Hematopoietic multipotent progenitor cell treated with erythropoietin and hydrocortisone succinate and interleukin-3 and kit ligand, for 17 days (in vitro differentiated cells): ENCODE measurements around the gene GZMB.
A peak's percentile ranks its signal among the peaks of the same experiment; 100 is the strongest.
"Not testable (repeated sequence)": the region's sequence is repeated elsewhere in the genome, so short reads cannot be mapped to it uniquely, and the experiment has no call there.

Experiments used
- DNase-seq: peaks from one replicate; pipeline ENCODE4 v3.0.0-alpha.2; 2015; ENCODE audit warnings: low spot score

The GZMB gene, protein sequence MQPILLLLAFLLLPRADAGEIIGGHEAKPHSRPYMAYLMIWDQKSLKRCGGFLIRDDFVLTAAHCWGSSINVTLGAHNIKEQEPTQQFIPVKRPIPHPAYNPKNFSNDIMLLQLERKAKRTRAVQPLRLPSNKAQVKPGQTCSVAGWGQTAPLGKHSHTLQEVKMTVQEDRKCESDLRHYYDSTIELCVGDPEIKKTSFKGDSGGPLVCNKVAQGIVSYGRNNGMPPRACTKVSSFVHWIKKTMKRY

DNA sequence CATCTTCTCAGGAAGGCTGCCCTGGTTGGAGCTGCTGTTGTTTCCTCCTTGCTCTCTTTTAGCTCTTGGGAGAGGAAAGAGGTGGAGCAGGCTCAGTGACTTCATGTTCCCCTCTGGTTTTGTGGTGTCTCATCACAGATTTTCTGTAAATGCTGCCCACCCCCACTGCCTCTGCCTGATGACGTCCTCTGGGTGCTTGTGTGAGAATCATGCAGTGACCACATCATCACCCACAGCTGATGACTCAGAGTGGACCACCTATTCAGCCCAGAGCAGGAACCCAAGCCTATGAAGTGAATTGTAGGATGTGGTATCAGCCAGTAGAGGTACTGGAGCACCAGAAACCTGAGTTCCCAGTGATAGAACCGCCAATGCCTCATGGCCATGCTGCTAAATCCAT is at the start of gene GZMB:
TSS of gene GZMB (minus strand) at position 33 of the 400 bp plus-strand sequence. CDS start at position 3, 30 bp downstream.
- DNase-seq: no peak

- no peak for DNase-seq
These were observed 47.1 kb upstream of the GZMB start for GRCh38 chr14:24681056-24681455.

DNA sequence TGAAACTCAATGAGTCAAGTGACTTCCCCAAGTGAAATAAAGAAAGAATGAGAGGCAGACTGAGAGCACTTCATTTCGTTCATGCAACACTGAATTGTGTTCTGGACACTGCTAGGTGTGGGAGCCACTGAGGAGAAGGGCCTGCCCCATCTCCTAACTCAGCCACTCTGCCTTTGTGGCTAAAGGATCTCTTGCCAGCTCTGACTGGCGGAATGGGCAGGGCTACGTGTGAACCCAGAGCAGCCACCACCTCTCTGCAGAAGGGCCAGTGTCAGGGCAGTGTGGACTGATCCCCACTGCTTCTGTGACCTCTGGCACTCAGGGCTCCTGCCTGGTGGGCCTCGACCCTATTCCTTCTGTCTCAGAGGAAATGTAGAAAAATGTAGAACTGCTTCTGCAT is 46.5 kb upstream of the GZMB start:
- DNase-seq: no peak

GRCh38 chr14:24679248-24679961 is 45.4 kb upstream of the GZMB start:
- DNase-seq: no peak

- peak; percentile 90 for DNase-seq
These were observed 44.8 kb upstream of the GZMB start for GRCh38 chr14:24678801-24679247.

DNA sequence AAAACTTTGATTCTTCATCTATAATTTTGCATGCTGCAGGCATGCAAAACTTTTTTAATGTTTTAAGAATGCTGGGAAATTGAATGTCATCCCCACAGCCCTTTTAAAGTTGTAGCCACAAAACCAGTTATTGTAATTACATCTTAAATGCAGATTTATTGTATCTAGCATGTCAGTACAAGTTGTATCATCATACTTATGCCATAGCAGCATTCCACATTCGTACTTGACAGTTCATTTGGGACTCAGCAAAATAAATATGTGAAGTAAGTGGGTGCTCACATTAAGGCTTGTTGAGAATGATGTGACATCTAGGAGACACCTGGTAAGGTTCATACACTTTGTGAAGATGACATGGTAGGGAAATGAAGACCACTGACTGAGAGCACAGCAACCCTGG is 44.0 kb upstream of the GZMB start:
- no peak for DNase-seq

DNA sequence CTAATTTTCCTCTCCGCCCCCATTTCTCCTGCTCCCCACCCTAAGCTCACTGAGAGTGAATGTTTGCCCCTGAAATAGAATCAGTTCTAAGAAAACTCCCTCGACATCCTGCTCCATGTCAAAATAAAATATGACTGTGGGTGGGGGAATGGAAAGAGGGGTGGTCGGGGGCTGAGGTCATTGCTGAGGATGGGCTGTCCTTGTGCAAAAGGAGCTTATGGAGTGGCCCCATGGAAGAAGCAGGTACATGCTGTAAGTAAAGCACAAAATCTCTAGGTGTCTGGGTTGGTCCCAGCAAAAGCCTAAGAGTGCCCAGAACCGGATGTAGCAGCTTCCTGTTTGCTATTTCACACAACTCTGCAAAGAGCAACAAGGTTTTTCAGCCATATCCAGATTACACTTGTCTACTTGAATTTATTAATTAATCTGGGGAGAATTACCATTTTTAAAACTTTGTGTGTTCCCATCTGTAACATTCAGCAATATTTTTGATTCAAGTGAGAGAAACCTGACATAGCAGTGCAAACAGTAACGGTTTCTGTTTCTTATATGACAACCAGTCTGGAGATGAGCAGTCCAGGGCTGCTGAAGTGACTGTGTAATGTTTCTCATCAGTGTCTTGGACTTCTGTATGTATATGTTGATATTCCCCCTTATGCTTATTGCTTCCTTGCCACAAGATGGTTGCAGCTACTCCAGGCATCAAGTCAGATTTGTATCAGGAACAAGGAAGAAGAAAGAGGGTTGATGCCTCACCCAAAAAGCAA is 40.4 kb upstream of the GZMB start:
- DNase-seq: no peak

- DNase-seq: no peak
These were observed 39.7 kb upstream of the GZMB start for GRCh38 chr14:24673534-24674203.

GRCh38 chr14:24673059-24673458 is 39.1 kb upstream of the GZMB start:
- DNase-seq: no peak

DNA sequence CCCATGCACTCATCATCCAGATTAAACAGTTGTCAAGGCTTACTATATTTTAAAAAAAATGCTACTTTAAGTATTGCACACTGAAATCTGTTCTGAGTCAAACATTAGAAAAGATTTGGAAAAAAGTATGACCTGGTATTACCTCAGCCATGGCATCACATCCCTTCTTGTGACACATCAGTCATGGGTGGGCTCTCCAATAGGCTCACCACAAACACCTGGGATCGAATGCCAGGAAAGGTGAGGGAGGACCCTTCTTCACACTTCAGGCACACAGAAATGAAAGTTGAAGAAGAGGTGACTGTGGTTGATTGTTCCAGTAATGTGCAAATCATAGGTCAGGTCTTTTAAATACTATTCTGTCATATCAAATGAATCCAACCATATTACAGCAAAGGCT is 36.6 kb upstream of the GZMB start:
- DNase-seq: no peak

- no peak for DNase-seq
These were observed 35.7 kb upstream of the GZMB start for GRCh38 chr14:24669651-24670050.

DNA sequence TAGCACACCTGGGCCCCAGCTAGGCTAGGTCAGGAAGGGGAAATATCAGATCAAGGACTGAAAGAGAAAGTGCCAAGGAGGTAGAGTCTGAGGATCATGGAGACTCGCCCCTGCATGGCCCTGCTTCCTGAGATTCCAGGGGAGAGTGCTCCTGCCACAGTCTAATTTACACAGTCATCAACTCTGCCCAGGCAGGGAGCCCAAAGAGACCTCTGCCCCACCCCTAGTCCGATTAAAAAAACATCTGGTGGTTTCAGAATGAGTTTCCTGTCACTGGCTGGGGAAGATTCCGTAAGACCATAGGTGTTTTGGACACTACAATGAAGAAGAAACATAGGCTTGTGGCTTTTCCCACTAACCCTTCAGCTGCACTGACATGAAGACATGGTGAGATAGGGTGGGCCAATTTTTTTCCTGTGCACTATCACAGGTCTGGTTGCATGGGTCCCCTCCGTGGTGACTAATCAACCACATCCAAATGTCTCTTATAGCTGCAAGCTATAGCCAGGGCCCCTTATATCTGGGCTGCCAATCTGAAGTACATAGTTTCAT is 31.5 kb upstream of the GZMB start:
- no peak for DNase-seq

- no peak for DNase-seq
These were observed 30.4 kb upstream of the GZMB start for GRCh38 chr14:24664366-24664765.

GRCh38 chr14:24662753-24663152 is 28.8 kb upstream of the GZMB start:
- no peak for DNase-seq

- DNase-seq: no peak
These were observed 26.1 kb upstream of the GZMB start for GRCh38 chr14:24659916-24660570.

DNA sequence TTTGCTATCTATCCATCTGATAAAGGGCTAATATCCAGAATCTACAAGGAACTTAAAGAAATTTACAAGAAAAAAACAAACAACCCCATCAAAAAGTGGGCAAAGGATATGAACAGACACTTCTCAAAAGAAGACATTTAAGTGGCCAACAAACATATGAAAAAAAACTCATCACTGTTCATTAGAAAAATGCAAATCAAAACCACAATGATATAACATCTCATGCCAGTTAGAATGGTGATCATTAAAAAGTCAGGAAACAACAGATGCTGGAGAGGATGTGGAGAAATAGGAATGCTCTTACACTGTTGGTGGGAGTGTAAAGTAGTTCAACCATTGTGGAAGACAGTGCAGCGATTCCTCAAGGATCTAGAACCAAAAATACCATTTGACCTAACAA is 14.4 kb upstream of the GZMB start:
- not testable (repeated sequence) for DNase-seq

DNA sequence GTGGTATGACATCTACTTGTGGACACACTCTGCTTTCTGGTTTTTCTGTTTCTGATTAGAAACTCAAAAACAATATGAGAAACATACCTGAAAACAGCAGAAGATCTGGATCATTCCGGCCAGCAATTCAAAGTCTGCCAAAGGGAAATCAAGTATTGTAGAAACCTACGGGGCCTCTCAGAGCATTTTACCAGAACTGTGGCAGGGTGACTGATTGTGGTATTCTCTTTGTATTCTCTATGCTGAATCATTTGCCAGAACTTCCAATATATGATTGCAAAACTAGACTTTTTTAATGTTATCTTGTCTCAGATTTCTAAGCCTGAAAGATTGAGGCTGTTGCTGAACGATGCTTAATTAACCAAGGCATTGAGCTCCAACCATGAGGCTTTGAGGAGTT is 5.9 kb upstream of the GZMB start:
- DNase-seq: no peak

DNA sequence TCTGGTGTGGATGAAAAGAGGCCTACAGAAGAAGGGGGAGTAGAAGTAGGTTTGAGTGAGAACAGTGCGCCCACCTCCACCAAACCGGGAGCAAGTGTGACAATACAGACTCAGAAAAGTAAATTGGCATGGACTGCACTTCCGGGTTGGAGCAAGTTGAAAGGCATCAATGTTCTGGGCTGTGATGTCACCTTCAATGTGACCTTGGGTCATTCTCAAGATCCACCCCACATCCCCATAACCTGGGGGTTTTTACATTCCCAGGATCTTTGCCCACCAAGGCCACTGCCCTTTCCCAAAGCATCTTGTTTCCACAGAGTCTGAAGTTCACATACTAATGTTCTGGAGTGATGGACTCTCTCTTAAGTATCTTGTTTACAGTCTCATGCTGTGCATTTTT is 5.3 kb upstream of the GZMB start:
- no peak for DNase-seq

- DNase-seq: no peak
These were observed 637 bp downstream of the GZMB start for GRCh38 chr14:24633353-24633752.

DNA sequence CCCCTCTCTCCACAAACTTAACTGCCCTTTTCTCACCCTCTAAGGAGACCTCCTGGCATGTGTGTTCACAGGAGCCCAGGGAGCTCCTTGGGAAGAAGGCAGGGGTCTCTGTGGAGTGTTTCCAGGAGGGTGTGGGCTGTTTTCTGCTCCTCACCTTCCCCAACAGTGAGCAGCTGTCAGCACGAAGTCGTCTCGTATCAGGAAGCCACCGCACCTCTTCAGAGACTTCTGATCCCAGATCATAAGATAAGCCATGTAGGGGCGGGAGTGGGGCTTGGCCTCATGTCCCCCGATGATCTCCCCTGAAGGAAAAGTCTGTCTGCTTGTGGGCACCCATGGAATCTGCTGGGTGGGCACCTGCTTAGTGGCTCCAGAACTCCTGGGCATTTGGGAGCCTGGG is 1.2 kb downstream of the GZMB start:
- no peak for DNase-seq

- DNase-seq: no peak
These were observed 1.7 kb downstream of the GZMB start for GRCh38 chr14:24632336-24632735.
